ENCODE results near the gene OR2H2. TPM values are rescaled to one million over a fixed set of nuclear protein-coding genes. Genes with fewer than 3 reads are reported as not detected.

The OR2H2 gene
- total RNA-seq, 1 experiment from 2014 or later = not detected

- Histone ChIP-seq H3K9ac (ENCODE audit: low read length) (no peak overlapping the region), H3K4me3 (ENCODE audit: low read length) (no peak overlapping the region), H3K4me1 (ENCODE audit: insufficient read depth, low read length) (peaks cover 4% of the 10 kb centered on the region), H3K79me2 (ENCODE audit: low read length) (no peaks in the 10 kb centered on the region), H3K27me3 (ENCODE audit: low read length) (no peaks in the 10 kb centered on the region), H2AFZ (ENCODE audit: low read length) (no peak overlapping the region), H3K9me2 (replicated peaks; ENCODE audit: low read length) (no peaks in the 10 kb centered on the region), H4K20me1 (ENCODE audit: low read length) (no peaks in the 10 kb centered on the region), H3K27ac (ENCODE audit: low read length) (no peak overlapping the region), H3F3A (ENCODE audit: low read length, unreplicated experiment) (no peaks in the 10 kb centered on the region), H3K36me3 (ENCODE audit: low read depth, low read length) (no peaks in the 10 kb centered on the region), H3K4me2 (ENCODE audit: low read length) (no peak overlapping the region), H3K9me3 (ENCODE audit: low read length) (no peaks in the 10 kb centered on the region)
- ATAC-seq = no peak
- ChIA-PET POLR2A (ENCODE audit: unreplicated experiment) (interaction anchor here (0.7 kb wide), 1 partner anchor 13 kb away, joined by 5 read pairs; no protein-coding TSS in a partner anchor), CTCF (no interaction called here)
- TF ChIP-seq, protein P1, sequence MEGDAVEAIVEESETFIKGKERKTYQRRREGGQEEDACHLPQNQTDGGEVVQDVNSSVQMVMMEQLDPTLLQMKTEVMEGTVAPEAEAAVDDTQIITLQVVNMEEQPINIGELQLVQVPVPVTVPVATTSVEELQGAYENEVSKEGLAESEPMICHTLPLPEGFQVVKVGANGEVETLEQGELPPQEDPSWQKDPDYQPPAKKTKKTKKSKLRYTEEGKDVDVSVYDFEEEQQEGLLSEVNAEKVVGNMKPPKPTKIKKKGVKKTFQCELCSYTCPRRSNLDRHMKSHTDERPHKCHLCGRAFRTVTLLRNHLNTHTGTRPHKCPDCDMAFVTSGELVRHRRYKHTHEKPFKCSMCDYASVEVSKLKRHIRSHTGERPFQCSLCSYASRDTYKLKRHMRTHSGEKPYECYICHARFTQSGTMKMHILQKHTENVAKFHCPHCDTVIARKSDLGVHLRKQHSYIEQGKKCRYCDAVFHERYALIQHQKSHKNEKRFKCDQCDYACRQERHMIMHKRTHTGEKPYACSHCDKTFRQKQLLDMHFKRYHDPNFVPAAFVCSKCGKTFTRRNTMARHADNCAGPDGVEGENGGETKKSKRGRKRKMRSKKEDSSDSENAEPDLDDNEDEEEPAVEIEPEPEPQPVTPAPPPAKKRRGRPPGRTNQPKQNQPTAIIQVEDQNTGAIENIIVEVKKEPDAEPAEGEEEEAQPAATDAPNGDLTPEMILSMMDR (conservative IDR thresholded peaks at IDR 0.05; ENCODE audit: low read depth, low read length) = no peak
- TF ChIP-seq EZH2 (IDR thresholded peaks at IDR 0.05; ENCODE audit: low read length, unreplicated experiment) (no peak), EZH2phosphoT487 (IDR thresholded peaks at IDR 0.05; ENCODE audit: borderline replicate concordance, low read length) (no peak)
- intact Hi-C loops (cut with micrococcal nuclease) = no loop called here
- BruUV-seq (replicated peaks) = no TSS peak
- no peak for DNase-seq
These were observed 52.3 kb downstream of the OR2H2 start for GRCh38 chr6:29637247-29637646.

Other genes starting within 250 kb of the OR2H2 start
- not detected in 2 replicates for gene OR5V1, start 216.3 kb upstream of the OR2H2 start, total RNA-seq (2014; rRNA removed)
- not detected in 2 replicates for gene OR12D3, start 209.8 kb upstream of the OR2H2 start, total RNA-seq (2014; rRNA removed)
- not detected in 2 replicates for gene OR12D2, start 189.5 kb upstream of the OR2H2 start, total RNA-seq (2014; rRNA removed)
- not detected in 2 replicates for gene OR12D1, start 170.2 kb upstream of the OR2H2 start, total RNA-seq (2014; rRNA removed)
- gene OR10C1, start 145.8 kb upstream of the OR2H2 start, total RNA-seq (2014; rRNA removed) = not detected in 2 replicates
- gene OR11A1, start 128.1 kb upstream of the OR2H2 start, total RNA-seq (2014; rRNA removed) = not detected in 2 replicates
- gene OR2H1, start 128.0 kb upstream of the OR2H2 start, total RNA-seq (2014; rRNA removed) = not detected in 2 replicates
- not detected in 2 replicates for gene MAS1L, start 97.2 kb upstream of the OR2H2 start, total RNA-seq (2014; rRNA removed)
- not detected in 2 replicates for gene UBD, start 25.4 kb upstream of the OR2H2 start, total RNA-seq (2014; rRNA removed)
- gene GABBR1, start 48.1 kb downstream of the OR2H2 start, total RNA-seq (2014; rRNA removed) = 5.5 and 7.0 TPM in 2 replicates
- not detected in 2 replicates for gene MOG, start 72.0 kb downstream of the OR2H2 start, total RNA-seq (2014; rRNA removed)
- gene ZFP57, start 96.0 kb downstream of the OR2H2 start, total RNA-seq (2014; rRNA removed) = not detected in 2 replicates
- gene HLA-F, start 138.3 kb downstream of the OR2H2 start, total RNA-seq (2014; rRNA removed) = 9.8 and 16.1 TPM in 2 replicates
- gene HLA-G, start 242.7 kb downstream of the OR2H2 start, total RNA-seq (2014; rRNA removed) = not detected in 2 replicates